ENCODE results near the gene LAMTOR4. TPM values are rescaled to one million over a fixed set of nuclear protein-coding genes. Genes with fewer than 3 reads are reported as not detected.

Gene LAMTOR4
- total and polyA plus RNA-seq, 10 of the 15 experiments (the other 5 are each of a cell fraction or from before 2014, with no cell fraction given), result 73.4 to 297 (median 196) TPM

DNA sequence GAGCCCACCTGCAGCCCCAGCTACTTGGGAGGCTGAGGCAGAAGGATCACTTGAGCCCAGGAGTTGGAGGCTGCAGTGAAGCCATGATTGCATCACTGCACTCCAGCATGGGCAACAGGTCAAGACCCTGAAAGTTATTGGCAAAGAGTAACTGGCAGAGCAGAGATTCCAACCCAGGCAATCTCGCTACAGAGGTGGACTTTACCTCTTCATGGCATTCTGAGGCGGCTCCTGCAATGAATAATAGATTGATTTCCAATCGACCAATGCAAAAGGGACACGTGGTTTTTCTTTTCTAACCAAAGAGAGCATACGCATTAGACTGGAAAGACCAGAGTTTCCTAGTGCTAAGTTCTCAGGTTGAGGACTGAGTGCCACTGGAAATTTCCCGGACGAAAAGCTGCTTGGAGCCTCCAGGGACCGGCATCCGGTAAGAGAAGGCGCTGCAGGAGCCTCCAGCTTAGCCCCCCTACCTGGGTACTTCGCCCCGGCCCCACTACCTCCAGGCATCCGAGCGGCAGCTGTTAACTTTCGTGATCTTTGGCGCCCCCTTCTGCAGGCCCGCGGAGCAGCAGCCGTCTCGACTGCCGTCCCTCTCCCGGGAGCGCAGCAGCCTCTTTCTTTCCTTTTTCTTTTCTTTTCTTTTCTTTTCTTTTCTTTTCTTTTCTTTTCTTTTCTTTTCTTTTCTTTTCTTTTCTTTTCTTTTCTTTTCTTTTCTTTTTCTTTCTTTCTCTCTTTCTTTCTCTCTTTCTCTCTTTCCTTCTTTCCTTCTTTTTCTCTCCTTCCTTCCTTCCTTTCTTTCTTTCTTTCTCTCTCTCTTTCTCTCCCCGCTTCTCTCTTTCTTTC is 17.9 kb upstream of the LAMTOR4 start (continued):
- TF ChIP-seq, protein P1, sequence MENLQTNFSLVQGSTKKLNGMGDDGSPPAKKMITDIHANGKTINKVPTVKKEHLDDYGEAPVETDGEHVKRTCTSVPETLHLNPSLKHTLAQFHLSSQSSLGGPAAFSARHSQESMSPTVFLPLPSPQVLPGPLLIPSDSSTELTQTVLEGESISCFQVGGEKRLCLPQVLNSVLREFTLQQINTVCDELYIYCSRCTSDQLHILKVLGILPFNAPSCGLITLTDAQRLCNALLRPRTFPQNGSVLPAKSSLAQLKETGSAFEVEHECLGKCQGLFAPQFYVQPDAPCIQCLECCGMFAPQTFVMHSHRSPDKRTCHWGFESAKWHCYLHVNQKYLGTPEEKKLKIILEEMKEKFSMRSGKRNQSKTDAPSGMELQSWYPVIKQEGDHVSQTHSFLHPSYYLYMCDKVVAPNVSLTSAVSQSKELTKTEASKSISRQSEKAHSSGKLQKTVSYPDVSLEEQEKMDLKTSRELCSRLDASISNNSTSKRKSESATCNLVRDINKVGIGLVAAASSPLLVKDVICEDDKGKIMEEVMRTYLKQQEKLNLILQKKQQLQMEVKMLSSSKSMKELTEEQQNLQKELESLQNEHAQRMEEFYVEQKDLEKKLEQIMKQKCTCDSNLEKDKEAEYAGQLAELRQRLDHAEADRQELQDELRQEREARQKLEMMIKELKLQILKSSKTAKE (IDR thresholded peaks at IDR 0.05; ENCODE audit: low read depth, poor library complexity, severe bottlenecking), result no peak
- TF ChIP-seq LARP7 (IDR thresholded peaks at IDR 0.05) (no peak), RAD21 (IDR thresholded peaks at IDR 0.05; ENCODE audit: insufficient read depth, low read depth, low read length) (peak; percentile 57), PAX5 (IDR thresholded peaks at IDR 0.05; ENCODE audit: borderline replicate concordance, low read depth, low read length) (no peak), SREBF2 (IDR thresholded peaks at IDR 0.05; ENCODE audit: low read length) (no peak), STAT1 (conservative IDR thresholded peaks at IDR 0.05) (no peak), ASH2L (IDR thresholded peaks at IDR 0.05; ENCODE audit: borderline replicate concordance, low read depth) (no peak)
- TF ChIP-seq, protein P2, sequence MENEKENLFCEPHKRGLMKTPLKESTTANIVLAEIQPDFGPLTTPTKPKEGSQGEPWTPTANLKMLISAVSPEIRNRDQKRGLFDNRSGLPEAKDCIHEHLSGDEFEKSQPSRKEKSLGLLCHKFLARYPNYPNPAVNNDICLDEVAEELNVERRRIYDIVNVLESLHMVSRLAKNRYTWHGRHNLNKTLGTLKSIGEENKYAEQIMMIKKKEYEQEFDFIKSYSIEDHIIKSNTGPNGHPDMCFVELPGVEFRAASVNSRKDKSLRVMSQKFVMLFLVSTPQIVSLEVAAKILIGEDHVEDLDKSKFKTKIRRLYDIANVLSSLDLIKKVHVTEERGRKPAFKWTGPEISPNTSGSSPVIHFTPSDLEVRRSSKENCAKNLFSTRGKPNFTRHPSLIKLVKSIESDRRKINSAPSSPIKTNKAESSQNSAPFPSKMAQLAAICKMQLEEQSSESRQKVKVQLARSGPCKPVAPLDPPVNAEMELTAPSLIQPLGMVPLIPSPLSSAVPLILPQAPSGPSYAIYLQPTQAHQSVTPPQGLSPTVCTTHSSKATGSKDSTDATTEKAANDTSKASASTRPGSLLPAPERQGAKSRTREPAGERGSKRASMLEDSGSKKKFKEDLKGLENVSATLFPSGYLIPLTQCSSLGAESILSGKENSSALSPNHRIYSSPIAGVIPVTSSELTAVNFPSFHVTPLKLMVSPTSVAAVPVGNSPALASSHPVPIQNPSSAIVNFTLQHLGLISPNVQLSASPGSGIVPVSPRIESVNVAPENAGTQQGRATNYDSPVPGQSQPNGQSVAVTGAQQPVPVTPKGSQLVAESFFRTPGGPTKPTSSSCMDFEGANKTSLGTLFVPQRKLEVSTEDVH (IDR thresholded peaks at IDR 0.05; ENCODE audit: low read depth, partially characterized antibody), result no peak

Data from GM12878 (cell line).